ENCODE measurements around the gene AKAP13.
"Not testable (repeated sequence)": the region's sequence is repeated elsewhere in the genome, so short reads cannot be mapped to it uniquely, and the experiment has no call there.

Gene AKAP13

GRCh38 chr15:85777250-85778106 lies 397.1 kb downstream of the AKAP13 start:
- DNase-seq, result no peak

DNA sequence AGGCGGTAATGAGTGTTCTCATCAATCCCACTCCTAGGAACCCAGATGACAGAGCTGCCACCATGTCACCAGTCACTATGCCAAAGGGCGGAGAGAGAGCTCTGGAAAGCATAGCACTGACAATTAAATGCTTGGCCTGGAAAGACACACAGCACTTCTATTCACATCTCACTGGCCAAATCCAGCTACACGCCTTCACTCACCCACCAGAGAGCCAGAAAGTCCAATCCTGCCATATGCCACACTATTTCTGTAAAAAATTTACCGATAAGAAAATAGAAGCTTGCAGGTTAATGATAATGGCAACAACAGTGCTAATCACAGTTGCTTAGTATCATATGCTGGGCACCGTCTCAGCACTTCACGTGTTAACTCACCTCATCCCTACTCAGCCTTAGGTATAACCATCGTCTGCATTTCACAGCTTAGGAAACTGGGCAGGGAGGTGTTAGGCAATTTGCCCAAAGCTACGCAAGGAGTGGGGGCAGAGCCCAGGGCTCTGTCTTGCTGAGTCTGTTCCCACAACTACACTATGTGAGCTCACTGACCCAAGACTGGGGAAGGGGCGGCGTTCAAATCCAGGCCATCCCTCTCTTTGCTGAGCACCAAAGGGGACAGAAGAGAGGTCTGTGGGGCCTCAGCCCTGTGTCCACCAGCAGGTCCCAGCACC lies 397.8 kb downstream of the AKAP13 start:
- no peak for DNase-seq

DNA sequence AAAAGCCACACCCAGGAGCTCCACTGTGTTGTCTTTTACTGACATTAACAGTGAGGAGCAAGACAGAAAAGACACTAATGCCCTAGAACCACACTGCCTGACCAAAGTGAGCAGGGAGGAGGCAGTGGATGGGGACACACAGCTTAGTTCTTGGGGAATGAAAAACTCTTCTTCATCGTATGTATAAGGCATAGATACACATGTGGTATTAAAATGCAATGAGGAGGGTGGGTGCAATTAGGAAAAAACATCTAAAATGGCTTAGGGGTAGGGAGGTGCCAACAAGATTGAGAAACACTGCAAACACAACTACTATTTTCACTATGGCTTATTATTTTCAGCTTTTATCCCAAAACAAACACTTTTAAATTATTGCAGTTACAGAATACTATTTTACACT lies 398.8 kb downstream of the AKAP13 start:
- no peak for DNase-seq

DNA sequence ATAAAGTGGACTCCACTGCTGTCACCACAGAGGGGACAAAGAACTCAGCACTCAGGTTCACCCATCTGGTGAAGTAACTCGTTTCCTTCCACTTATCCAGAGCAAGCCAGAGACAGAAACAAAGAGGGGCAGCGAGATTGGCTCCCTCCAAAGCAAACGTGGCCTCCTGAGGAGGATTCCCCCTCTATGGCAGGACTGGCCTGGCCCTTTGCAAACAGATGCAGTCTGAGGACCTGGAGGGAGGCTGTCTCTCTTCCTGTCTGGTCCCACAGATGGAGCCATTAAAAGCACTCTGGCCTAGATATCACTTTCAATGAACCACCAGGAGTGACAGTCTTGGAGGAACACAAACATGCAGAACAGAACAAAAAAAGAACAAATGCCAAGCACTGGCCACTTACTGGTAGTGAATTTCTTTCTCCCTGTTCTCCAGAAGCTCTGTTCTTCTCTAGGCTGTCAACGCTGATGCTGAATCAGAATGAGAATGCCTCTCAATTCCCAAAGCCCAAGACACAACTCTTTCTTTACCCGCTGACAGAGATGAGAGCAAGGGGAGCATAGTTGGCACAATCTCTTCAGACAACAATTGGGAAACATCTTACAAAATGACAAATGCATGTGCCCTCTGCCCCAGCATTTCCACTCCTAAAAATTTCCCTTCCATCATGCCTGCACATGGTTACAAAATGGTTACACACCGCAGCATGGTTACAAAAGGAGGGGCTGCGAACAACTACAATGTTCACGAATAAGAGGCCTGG lies 400.0 kb downstream of the AKAP13 start:
- DNase-seq, result no peak

DNA sequence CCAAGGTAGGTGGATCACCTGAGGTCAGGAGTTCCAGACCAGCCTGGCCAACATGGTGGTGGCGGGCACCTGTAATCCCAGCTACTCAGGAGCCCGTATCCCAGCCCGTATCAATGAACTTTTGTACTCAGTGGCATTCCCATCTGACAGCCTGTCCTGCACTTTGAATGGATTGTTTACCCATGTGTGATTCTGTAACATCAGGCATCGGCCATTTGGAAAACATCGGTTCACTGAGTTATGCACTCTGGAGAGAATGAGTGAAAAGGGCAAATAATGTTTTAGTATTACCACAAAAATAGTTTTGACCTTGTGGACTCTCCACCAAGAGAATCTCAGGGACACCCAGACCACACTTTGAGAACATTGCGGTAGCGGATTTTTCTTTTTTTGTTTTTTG lies 400.7 kb downstream of the AKAP13 start:
- DNase-seq, result no peak

DNA sequence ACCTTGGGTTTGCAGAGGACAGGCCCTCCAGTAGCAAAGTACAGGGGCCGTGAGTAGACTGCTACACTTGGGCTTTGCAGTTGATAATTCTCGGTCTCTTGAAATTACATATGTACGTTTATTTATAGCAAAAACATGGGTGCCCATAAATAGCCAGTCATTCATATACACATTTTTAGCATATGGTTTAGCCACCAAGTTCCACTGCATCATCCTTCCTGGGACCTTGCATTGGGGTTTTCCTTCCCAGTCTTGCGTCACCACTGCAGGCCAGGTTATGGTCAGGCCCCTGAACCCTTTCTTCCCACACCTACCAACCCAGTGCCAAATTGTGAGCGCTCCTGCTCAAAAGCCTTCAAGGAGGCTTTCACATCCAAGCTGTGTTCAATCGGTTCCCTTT lies 401.7 kb downstream of the AKAP13 start:
- DNase-seq, result no peak

GRCh38 chr15:85785887-85786780 lies 405.7 kb downstream of the AKAP13 start:
- no peak for DNase-seq

DNA sequence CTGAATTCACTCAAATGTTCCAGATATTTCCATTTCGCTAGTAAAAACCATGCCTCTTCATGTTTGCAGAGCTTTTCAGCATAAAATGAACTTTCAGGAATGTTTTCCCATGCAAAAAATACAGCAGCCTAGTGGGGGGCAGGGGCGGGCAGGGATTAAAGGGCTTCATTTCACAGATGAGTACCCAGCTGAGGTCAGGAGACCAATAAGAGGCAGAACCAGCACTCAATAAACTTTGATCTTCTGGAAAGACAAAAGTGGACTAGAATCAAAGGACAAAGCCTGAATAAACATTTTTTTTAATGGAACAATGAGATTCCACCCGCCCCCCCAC lies 406.3 kb downstream of the AKAP13 start:
- DNase-seq, result no peak

DNA sequence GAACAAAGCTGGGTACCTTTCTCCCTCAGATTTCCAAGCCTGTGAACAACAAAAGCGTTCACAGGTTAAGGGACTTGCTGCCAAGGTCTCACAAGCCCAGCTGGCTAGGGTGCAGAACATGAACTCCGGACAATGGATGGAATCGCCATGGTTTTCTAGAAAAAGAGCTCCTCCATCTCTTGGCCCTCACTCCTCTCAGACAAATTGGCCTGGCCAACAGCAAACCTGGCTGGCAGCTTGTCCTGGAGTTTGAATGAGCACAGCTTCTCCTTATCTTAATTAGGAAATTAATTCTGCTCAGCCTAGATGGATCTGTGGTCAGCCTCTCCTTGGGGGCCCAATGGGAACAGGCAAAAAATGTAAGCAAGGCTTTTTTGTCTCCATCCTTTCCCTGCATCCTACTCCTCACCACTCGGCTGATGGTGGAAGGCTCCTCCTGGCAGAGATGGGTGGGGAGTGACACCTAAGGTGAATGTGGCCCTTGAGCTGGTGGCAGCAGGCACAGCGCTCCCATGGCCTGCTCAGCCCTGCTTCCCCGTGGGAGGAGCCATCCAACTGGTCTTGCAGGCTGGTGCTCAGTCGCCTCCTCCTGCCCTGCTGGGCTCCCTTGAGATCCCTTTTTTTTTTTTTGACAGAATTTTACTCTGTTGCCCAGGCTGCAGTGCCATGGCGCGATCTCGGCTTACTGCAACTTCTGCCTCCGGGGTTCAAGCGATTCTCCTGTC lies 408.5 kb downstream of the AKAP13 start:
- no peak for DNase-seq

DNA sequence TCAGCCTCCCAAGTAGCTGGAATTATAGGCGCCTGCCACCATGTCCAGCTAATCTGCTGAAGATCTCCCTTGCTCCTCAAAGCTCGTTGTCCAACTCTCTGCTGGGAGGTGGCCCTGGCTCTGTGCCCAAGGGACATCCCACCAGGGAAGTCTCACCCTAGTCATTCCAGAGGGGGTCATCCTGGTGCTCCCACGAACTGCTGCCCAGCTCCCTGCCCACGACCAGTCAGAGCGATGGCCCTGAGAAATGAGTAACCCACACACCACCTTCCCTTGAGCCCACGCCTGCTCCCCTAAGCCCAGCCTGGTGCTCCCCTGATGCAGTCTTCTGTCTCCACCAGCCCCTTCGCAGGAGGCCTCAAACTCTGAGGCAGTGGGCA lies 409.1 kb downstream of the AKAP13 start:
- DNase-seq, result no peak

DNA sequence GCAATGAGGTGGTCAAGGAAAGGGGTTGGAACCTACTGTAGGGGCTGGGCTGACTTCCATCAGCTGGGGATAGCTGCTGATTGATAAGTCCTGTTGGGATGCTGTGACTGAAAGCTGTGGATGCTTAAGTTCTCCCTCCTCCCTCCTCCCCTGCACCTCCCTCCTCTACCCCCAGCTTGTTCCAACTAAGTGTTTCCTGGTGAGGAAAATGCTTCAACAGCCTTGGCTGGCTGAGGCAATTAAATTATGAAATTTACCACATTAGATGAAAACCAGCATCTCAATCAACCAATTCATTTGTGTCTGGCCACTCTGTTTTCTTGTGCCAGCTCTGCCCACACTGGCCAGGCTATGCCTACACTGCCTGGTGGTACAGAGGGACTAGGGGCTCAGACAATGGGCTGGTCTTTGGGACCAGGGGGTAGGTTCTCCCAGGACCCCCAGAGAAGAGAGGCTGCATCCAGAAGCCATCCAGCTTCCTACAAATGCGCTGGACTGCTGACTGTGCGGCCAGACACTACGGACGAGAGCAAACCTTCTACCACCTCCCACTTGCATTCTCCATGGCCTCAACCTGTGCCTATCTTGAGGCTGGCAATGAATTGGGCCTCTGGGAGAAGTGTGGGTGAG lies 411.8 kb downstream of the AKAP13 start:
- no peak for DNase-seq

DNA sequence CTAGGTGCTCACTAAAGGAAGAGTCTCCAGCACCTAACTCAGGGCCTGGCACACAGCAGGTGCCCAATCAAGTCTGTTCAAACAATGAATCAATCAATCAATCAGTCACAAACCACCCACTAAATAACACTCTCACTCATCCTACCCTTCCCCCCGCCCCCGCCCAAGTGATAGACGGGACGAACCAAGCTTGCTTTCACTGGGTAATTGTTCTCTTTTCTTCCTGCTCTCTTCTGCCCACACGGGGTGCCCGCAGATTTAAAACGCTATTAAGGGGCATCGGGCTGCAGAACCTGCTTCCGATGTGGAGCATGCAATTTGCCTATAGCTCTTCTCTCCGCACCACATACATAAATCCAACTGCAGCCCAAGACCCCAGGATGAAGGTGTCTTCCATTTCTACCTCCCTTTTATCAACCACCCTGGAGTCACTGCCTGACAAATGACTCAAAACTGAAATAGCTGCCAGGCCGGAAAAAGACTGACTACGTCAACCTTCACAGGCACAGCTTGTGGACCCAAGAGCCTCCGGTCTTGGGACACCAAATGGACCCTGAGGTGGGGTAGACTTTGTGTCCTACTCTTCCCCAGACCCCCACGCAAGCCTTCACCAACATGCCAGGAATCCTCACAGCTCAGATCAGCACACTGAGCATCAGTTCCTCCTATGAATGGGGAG lies 412.6 kb downstream of the AKAP13 start:
- DNase-seq, result no peak

GRCh38 chr15:85793641-85794597 lies 413.5 kb downstream of the AKAP13 start:
- peak; percentile 50 for DNase-seq

- peak; percentile 97 for DNase-seq
Measured at GRCh38 chr15:85794598-85795336, 414.4 kb downstream of the AKAP13 start, which contains the start of gene KLHL25. Gene KLHL25, minus strand, starts transcription at chr15:85794925. Its CDS starts 25,115 bp downstream, at chr15:85769810.

GRCh38 chr15:85795337-85796305 lies 415.2 kb downstream of the AKAP13 start:
- no peak for DNase-seq

DNA sequence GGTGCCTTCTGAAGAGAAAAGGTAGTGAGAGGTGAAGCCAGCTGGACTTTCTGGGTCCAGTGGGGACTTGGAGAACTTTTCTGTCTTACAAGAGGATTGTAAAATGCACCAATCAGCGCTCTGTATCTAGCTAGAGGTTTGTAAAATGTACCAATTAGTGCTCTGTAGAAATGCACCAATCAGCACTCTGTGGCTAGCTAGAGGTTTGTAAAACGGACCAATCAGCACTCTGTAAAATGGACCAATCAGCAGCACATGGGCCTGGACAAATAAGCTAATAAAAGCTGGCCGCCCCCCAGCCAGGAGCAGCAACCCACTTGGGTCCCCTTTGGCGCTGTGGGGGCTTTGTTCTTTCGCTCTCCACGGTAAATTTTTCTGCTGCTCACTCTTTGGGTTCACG lies 416.0 kb downstream of the AKAP13 start:
- DNase-seq, result not testable (repeated sequence)

Data from fibroblast of skin of scalp (primary cell).